ENCODE measurements around the gene CLDN34.

CLDN34 gene

GRCh38 chrX:9983441-9983840 lies 16.3 kb downstream of the CLDN34 start:
- DNase-seq: no peak

- no peak for DNase-seq
Observed at GRCh38 chrX:9983846-9984245, 16.7 kb downstream of the CLDN34 start.

- DNase-seq: no peak
Observed at GRCh38 chrX:9988762-9989161, 21.6 kb downstream of the CLDN34 start.

GRCh38 chrX:9992061-9992460 lies 24.9 kb downstream of the CLDN34 start:
- no peak for DNase-seq

- DNase-seq: no peak
Observed at GRCh38 chrX:9992724-9993123, 25.6 kb downstream of the CLDN34 start.

- no peak for DNase-seq
Observed at GRCh38 chrX:9995855-9996339, 28.7 kb downstream of the CLDN34 start.

- DNase-seq: no peak
Observed at GRCh38 chrX:9997041-9997440, 29.9 kb downstream of the CLDN34 start.

- DNase-seq: no peak
Observed at GRCh38 chrX:9997524-9997923, 30.4 kb downstream of the CLDN34 start.

- no peak for DNase-seq
Observed at GRCh38 chrX:10001496-10001895, 34.3 kb downstream of the CLDN34 start.

- no peak for DNase-seq
Observed at GRCh38 chrX:10004832-10005475, 37.8 kb downstream of the CLDN34 start.

- DNase-seq: no peak
Observed at GRCh38 chrX:10006086-10006485, 38.9 kb downstream of the CLDN34 start.

- DNase-seq: no peak
Observed at GRCh38 chrX:10006770-10007169, 39.6 kb downstream of the CLDN34 start.

GRCh38 chrX:10007621-10008020 lies 40.5 kb downstream of the CLDN34 start:
- DNase-seq: no peak

GRCh38 chrX:10008483-10009056 lies 41.4 kb downstream of the CLDN34 start:
- no peak for DNase-seq

GRCh38 chrX:10009741-10010140 lies 42.6 kb downstream of the CLDN34 start:
- DNase-seq: no peak

- DNase-seq: no peak
Observed at GRCh38 chrX:10010686-10011085, 43.5 kb downstream of the CLDN34 start.

GRCh38 chrX:10011261-10011931 lies 44.2 kb downstream of the CLDN34 start:
- DNase-seq: no peak

- DNase-seq: no peak
Observed at GRCh38 chrX:10011991-10012390, 44.8 kb downstream of the CLDN34 start.

GRCh38 chrX:10014462-10015354 lies 47.5 kb downstream of the CLDN34 start:
- DNase-seq: peak; percentile 73

GRCh38 chrX:10015355-10015722 lies 48.2 kb downstream of the CLDN34 start:
- DNase-seq: no peak

GRCh38 chrX:10015723-10016518 lies 48.8 kb downstream of the CLDN34 start:
- no peak for DNase-seq

- DNase-seq: no peak
Observed at GRCh38 chrX:10016519-10017132, 49.5 kb downstream of the CLDN34 start.

Data from GDM1 (cell line).